Fibroblast of the aortic adventitia (primary cell): ENCODE measurements around the gene AFF3. TPM values are rescaled to one million over a fixed set of nuclear protein-coding genes. Genes with fewer than 3 reads are reported as not detected.
A peak's percentile ranks its signal among the peaks of the same experiment; 100 is the strongest.

Source experiments
- DNase-seq: peaks from one replicate; pipeline ENCODE4 v3.0.0-alpha.2; 2010; ENCODE audit warnings: low read depth
- H3K4me3 ChIP-seq: 2 replicates; pipeline ENCODE4 v1.5.1; 2011; ENCODE audit warnings: low read depth, mild to moderate bottlenecking, control low read depth, low read length, moderate library complexity
- CTCF ChIP-seq: IDR thresholded peaks from 2 replicates; pipeline ENCODE4 v1.5.1; 2011; ENCODE audit warnings: mild to moderate bottlenecking, low read length, control low read depth, inconsistent platforms; ENCODE audit not compliant: insufficient read depth
- total RNA-seq: library from RNA; depleted of rRNA; stranded (reverse); fragments of >200 nt; gene quantifications from 2 replicates; pipeline ENCODE4 v1.2.3, GENCODE V29; 2012; ENCODE audit warnings: low replicate concordance

Gene AFF3
- total RNA-seq, 1 donor: 4.2 TPM

GRCh38 chr2:99756059-99756458, 386.3 kb downstream of the AFF3 start:
- H3K4me3 ChIP-seq: no peak overlapping the region
- no peak for DNase-seq
- no peak for TF ChIP-seq CTCF

- H3K4me3 ChIP-seq: no peak overlapping the region
- TF ChIP-seq CTCF: no peak
- DNase-seq: peak; percentile 13
Observed at GRCh38 chr2:99754210-99754609, 388.2 kb downstream of the AFF3 start.

- DNase-seq: no peak
- TF ChIP-seq CTCF: no peak
- no peak overlapping the region for H3K4me3 ChIP-seq
Observed at GRCh38 chr2:99753505-99753904, 388.9 kb downstream of the AFF3 start.

- DNase-seq: no peak
- TF ChIP-seq CTCF: no peak
- no peak overlapping the region for H3K4me3 ChIP-seq
Observed at GRCh38 chr2:99748344-99748743, 394.0 kb downstream of the AFF3 start.

- no peak for DNase-seq
- no peak for TF ChIP-seq CTCF
- no peak overlapping the region for H3K4me3 ChIP-seq
Observed at GRCh38 chr2:99747842-99748241, 394.5 kb downstream of the AFF3 start.

GRCh38 chr2:99743146-99743545, 399.2 kb downstream of the AFF3 start:
- TF ChIP-seq CTCF: no peak
- H3K4me3 ChIP-seq: no peak overlapping the region

GRCh38 chr2:99737537-99737936, 404.9 kb downstream of the AFF3 start:
- H3K4me3 ChIP-seq: no peak overlapping the region
- no peak for DNase-seq
- TF ChIP-seq CTCF: no peak

More at GRCh38 chr2:99743146-99743545, 399.2 kb downstream of the AFF3 start:
- DNase-seq: no peak
